Measurements from ENCODE around the gene RECK. TPM values are rescaled to one million over a fixed set of nuclear protein-coding genes. Genes with fewer than 3 reads are reported as not detected.

The RECK gene
- total RNA-seq, 4 donors from 2014 or later: 2.1 to 9.7 (median 3.7) TPM

GRCh38 chr9:36163786-36164170 is 127.1 kb downstream of the RECK start:
- 57 to 74% methylated on average over 4 of the region's 4 CpGs for WGBS, 2 donors
- DNase-seq (ENCODE audit: low spot score in 2 of 2): no peak
- TF ChIP-seq, protein P1, sequence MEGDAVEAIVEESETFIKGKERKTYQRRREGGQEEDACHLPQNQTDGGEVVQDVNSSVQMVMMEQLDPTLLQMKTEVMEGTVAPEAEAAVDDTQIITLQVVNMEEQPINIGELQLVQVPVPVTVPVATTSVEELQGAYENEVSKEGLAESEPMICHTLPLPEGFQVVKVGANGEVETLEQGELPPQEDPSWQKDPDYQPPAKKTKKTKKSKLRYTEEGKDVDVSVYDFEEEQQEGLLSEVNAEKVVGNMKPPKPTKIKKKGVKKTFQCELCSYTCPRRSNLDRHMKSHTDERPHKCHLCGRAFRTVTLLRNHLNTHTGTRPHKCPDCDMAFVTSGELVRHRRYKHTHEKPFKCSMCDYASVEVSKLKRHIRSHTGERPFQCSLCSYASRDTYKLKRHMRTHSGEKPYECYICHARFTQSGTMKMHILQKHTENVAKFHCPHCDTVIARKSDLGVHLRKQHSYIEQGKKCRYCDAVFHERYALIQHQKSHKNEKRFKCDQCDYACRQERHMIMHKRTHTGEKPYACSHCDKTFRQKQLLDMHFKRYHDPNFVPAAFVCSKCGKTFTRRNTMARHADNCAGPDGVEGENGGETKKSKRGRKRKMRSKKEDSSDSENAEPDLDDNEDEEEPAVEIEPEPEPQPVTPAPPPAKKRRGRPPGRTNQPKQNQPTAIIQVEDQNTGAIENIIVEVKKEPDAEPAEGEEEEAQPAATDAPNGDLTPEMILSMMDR (IDR thresholded peaks at IDR 0.05): no peak
- no peak for TF ChIP-seq POLR2A (IDR thresholded peaks at IDR 0.05)
- no peak overlapping the region for H3K4me3 ChIP-seq (ENCODE audit: low read depth, poor library complexity, severe bottlenecking)
- intact Hi-C loops (cut with DNase I; ENCODE audit: low total_unique reads): loop anchor here (10.0 kb wide), 1 partner anchor 59 kb away; no protein-coding TSS in a partner anchor

- TF ChIP-seq, protein P1 (IDR thresholded peaks at IDR 0.05): no peak
- no peak for TF ChIP-seq POLR2A (IDR thresholded peaks at IDR 0.05)
- no peak overlapping the region for H3K4me3 ChIP-seq (ENCODE audit: low read depth, poor library complexity, severe bottlenecking)
- intact Hi-C loops (cut with DNase I; ENCODE audit: low total_unique reads): loop anchor here (10.0 kb wide), 1 partner anchor 60 kb away; no protein-coding TSS in a partner anchor
- 76 to 80% methylated on average over 6 of the region's 6 CpGs for WGBS, 2 donors
- DNase-seq (ENCODE audit: low spot score in 2 of 2): no peak
Observed at GRCh38 chr9:36164372-36164771, 127.7 kb downstream of the RECK start.

DNA sequence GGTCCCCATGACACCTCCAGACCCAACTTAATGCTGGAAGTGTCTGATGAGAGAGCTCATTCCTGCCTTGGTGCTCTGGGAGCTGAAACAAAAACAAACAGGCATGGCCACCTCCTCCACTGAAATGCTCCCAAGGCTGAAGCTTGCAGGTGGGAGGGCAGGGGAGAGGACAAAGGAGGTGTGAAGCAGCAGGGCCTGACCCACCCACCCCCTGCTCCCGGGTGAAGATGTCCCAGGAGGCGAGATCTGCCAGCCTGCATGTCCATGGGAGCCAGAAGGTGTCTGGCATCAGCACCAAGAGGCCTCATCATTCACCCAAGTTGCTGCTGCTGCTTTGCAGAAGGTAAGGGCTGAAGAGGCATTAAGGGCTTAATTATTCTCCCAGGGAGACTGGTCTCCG is 128.3 kb downstream of the RECK start:
- no peak overlapping the region for H3K4me3 ChIP-seq (ENCODE audit: low read depth, poor library complexity, severe bottlenecking)
- no peak for DNase-seq (ENCODE audit: low spot score in 2 of 2)
- intact Hi-C loops (cut with DNase I; ENCODE audit: low total_unique reads): loop anchor here (5.0 to 10.0 kb wide), 2 partner anchors 60 to 158 kb away; no protein-coding TSS in a partner anchor
- TF ChIP-seq POLR2A (IDR thresholded peaks at IDR 0.05): no peak
- WGBS, 2 donors: 62 to 65% methylated on average over 3 of the region's 3 CpGs

GRCh38 chr9:36165826-36166167 is 129.1 kb downstream of the RECK start:
- 20% methylated on average over 12 of the region's 12 CpGs for WGBS, 2 donors
- TF ChIP-seq, protein P1 (IDR thresholded peaks at IDR 0.05): no peak
- TF ChIP-seq POLR2A (IDR thresholded peaks at IDR 0.05): no peak
- no peak for DNase-seq (ENCODE audit: low spot score in 2 of 2)
- intact Hi-C loops (cut with DNase I; ENCODE audit: low total_unique reads): loop anchor here (5.0 to 10.0 kb wide), 2 partner anchors 61 to 158 kb away; no protein-coding TSS in a partner anchor
- no peak overlapping the region for H3K4me3 ChIP-seq (ENCODE audit: low read depth, poor library complexity, severe bottlenecking)

DNA sequence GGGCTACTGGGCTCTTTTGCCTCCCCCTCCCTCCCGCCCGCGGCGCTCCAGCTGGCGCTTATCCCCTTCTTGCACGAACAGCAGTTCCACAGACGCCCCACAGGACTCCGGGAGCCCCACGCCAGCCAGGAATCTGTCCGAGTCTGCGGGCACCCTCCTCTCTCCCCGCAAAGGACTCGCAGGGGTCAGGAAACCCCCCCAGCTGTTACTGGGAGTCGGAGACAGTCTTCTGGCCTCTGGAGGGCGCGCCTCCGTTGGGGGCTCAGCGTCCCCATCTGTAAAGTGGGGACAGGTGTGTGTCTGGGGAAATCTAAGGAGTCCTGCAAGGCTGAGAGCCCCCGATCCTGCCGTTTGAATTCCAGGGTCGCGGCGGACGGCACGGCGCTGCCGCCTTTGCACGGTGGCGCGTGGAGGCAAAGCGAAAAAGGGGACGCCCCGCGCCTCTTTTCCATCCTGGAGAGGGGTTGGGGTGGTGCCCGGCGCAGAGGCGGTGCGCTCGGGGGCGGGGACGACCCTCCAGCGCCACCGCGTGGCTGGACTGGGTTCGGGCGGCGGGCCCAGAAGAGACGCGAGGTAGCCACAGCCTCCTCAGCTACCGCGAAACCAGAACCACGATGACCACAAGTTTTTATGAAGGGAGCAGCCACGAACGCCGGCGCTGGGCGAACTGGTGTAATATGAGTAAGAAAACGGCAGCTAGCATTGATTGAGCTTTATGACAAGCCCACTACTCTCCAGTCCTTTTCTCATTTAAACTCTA is 129.6 kb downstream of the RECK start:
- H3K4me3 ChIP-seq (ENCODE audit: low read depth, poor library complexity, severe bottlenecking): peak overlapping the region; percentile 33
- 2 to 3% methylated on average over 47 to 53 of the region's 58 CpGs for WGBS, 2 donors
- TF ChIP-seq, protein P1 (IDR thresholded peaks at IDR 0.05): peak in 1 of 3 donors; percentile 53
- TF ChIP-seq POLR2A (IDR thresholded peaks at IDR 0.05): no peak
- intact Hi-C loops (cut with DNase I; ENCODE audit: low total_unique reads): loop anchor here (5.0 to 10.0 kb wide), 2 partner anchors 62 to 159 kb away; no protein-coding TSS in a partner anchor
- DNase-seq (ENCODE audit: low spot score in 2 of 2): peak; percentile 72 to 97

DNA sequence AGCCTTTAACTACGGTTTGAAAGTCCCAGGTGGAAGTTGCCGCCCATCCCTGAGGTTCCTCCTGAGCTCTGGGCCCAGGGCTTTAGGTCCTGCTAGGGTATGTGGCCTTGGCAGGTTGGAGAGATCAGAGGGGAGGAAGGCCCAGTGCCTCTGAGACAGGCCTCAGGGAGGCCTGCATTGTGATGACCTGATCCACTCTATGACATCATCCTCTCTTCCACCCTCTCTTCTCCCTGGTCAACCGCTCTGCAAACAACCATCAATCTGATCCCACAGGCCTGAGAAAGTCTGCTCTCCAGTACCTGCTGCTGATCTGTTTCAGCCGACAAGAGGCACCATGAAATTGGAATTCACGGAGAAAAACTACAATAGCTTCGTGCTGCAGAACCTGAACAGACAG is 132.5 kb downstream of the RECK start, which contains the start of gene CCIN:
Gene CCIN, plus strand, starts transcription at position 223 of the 400 bp plus-strand sequence. Its CDS starts 115 bp downstream, at position 338.
- TF ChIP-seq POLR2A (IDR thresholded peaks at IDR 0.05): no peak
- TF ChIP-seq, protein P1 (IDR thresholded peaks at IDR 0.05): no peak

More for the DNA sequence above, 132.5 kb downstream of the RECK start, which contains the start of gene CCIN:
- DNase-seq (ENCODE audit: low spot score in 2 of 2): no peak
- intact Hi-C loops (cut with DNase I; ENCODE audit: low total_unique reads): loop anchor here (5.0 to 10.0 kb wide), 2 partner anchors 64 to 162 kb away; no protein-coding TSS in a partner anchor
- H3K4me3 ChIP-seq (ENCODE audit: low read depth, poor library complexity, severe bottlenecking): no peak within 1 kb of the TSS
- 92 to 94% methylated on average over 6 of the region's 6 CpGs for WGBS, 2 donors

All from lower leg skin (tissue), 4 donors.